Caco-2 (cell line): ENCODE measurements around the gene TM4SF18. TPM values are rescaled to one million over a fixed set of nuclear protein-coding genes. Genes with fewer than 3 reads are reported as not detected.

Experiments
- BruUV-seq: library from RNA; stranded (reverse); fragments of 400-500 nt; replicated peaks from 2 replicates; lab custom pipeline; 2021; lab: Mats Ljungman, UMichigan
- CTCF ChIA-PET: fragments of 300-600 bp; sonication (Branson Sonifier 250); formaldehyde crosslinking; loops from one replicate; lab custom pipeline; 2022; ENCODE audit warnings: antibody characterized with exemption; lab: Charles Lee
- POLR2A ChIA-PET: fragments of 300-600 bp; sonication (Branson Sonifier 250); formaldehyde crosslinking; loops from one replicate; lab custom pipeline; 2022; ENCODE audit warnings: antibody characterized with exemption; lab: Charles Lee
- DNase-seq, 2 experiments: peaks; one replicate each; pipeline versions ENCODE4 v3.0.0 to v3.0.0-alpha.2; 2020 to 2022
- H3K27me3 ChIP-seq: replicated peaks from 2 replicates; pipeline ENCODE4 v1.6.0; 2011; ENCODE audit warnings: low read length; ENCODE audit not compliant: control insufficient read depth, insufficient read depth
- H3K36me3 ChIP-seq: 2 replicates; pipeline ENCODE4 v1.5.1; 2011; ENCODE audit warnings: low read length; ENCODE audit not compliant: control insufficient read depth, insufficient read depth
- H3K4me1 ChIP-seq: fragments of 250-450 bp; sonication (Bioruptor Pico); 2 replicates; pipeline ENCODE4 v1.5.1; 2020; ENCODE audit warnings: mild to moderate bottlenecking
- H3K4me3 ChIP-seq: 2 replicates; pipeline ENCODE4 v1.5.1; 2011; ENCODE audit warnings: low read depth, mild to moderate bottlenecking, control low read depth, low read length
- H3K9me3 ChIP-seq: fragments of 250-450 bp; sonication (Bioruptor Pico); 2 replicates; pipeline ENCODE4 v1.5.1; 2020; ENCODE audit warnings: mild to moderate bottlenecking, moderate library complexity
- H3K27ac Mint-ChIP-seq: one replicate; pipeline ENCODE4 v1.8.0; 2022; ENCODE audit warnings: mixed read lengths; ENCODE audit not compliant: unreplicated experiment
- H3K27me3 Mint-ChIP-seq: one replicate; pipeline ENCODE4 v1.8.0; 2022; ENCODE audit warnings: mixed read lengths; ENCODE audit not compliant: insufficient read depth, unreplicated experiment
- H3K36me3 Mint-ChIP-seq: one replicate; pipeline ENCODE4 v1.8.0; 2022; ENCODE audit warnings: mild to moderate bottlenecking, mixed read lengths; ENCODE audit not compliant: insufficient read depth, unreplicated experiment
- H3K4me1 Mint-ChIP-seq: one replicate; pipeline ENCODE4 v1.8.0; 2022; ENCODE audit warnings: low read depth, mixed read lengths; ENCODE audit not compliant: unreplicated experiment
- H3K4me3 Mint-ChIP-seq: one replicate; pipeline ENCODE4 v1.8.0; 2022; ENCODE audit warnings: mild to moderate bottlenecking, moderate library complexity, mixed read lengths; ENCODE audit not compliant: unreplicated experiment
- H3K9me3 Mint-ChIP-seq: one replicate; pipeline ENCODE4 v1.8.0; 2022; ENCODE audit warnings: mixed read lengths; ENCODE audit not compliant: unreplicated experiment
- intact Hi-C: fragments of 100-400 bp; cut with micrococcal nuclease; formaldehyde crosslinking; loops from one replicate; pipeline ENCODE4 v1.10.0; 2022; ENCODE audit not compliant: unreplicated experiment
- total RNA-seq: library from RNA; stranded (reverse); gene quantifications from 2 replicates; pipeline ENCODE4 v1.2.3, GENCODE V29; 2022
- TF ChIP-seq, protein P1 (sequence below), 2 experiments: fragments of 200-600 bp in 1 of 2; IDR thresholded peaks; 1 replicate in 1 of 2; 2 replicates in 1 of 2; pipeline versions ENCODE4 v1.5.1 to v1.8.0; 2011 to 2022; ENCODE audit warnings: antibody characterized with exemption in 1 of 2, control low read depth in 1 of 2, inconsistent platforms in 1 of 2, low read depth in 1 of 2, low read length in 1 of 2, mild to moderate bottlenecking in 1 of 2, moderate library complexity in 1 of 2; ENCODE audit not compliant: insufficient read depth in 1 of 2, severe bottlenecking in 1 of 2, unreplicated experiment in 1 of 2

Gene TM4SF18
- total RNA-seq, 1 experiment from 2014 or later: not detected

DNA sequence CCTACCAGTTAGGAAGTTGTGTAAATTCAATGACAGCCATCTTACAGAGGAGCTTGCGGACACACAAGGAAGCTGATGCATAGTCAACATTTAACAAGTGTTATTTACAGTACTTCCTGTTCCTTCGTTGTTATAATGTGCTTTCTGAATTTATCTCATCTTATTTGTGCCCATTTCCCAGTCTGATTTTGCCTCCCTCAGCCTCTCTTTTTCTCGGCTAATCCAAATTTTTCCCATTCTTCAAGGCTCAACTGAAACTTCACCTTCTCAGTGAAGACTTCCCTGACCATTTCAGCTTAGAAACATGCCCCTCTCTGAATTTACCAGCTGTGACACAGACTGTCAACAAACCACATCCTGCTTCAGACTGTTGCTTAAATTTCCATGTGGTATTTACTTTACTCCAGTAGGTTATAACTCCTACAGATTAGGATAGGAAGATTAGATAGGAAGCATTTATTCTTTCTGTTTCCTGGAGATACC is 56.1 kb downstream of the TM4SF18 start:
- DNase-seq: peak in 1 of 2 experiments; percentile 13
- no peaks in the 10 kb centered on the region for H3K27me3 ChIP-seq
- no peaks in the 10 kb centered on the region for H3K36me3 Mint-ChIP-seq
- no peaks in the 10 kb centered on the region for H3K27me3 Mint-ChIP-seq
- TF ChIP-seq, protein P1, sequence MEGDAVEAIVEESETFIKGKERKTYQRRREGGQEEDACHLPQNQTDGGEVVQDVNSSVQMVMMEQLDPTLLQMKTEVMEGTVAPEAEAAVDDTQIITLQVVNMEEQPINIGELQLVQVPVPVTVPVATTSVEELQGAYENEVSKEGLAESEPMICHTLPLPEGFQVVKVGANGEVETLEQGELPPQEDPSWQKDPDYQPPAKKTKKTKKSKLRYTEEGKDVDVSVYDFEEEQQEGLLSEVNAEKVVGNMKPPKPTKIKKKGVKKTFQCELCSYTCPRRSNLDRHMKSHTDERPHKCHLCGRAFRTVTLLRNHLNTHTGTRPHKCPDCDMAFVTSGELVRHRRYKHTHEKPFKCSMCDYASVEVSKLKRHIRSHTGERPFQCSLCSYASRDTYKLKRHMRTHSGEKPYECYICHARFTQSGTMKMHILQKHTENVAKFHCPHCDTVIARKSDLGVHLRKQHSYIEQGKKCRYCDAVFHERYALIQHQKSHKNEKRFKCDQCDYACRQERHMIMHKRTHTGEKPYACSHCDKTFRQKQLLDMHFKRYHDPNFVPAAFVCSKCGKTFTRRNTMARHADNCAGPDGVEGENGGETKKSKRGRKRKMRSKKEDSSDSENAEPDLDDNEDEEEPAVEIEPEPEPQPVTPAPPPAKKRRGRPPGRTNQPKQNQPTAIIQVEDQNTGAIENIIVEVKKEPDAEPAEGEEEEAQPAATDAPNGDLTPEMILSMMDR (IDR thresholded peaks at IDR 0.05; ENCODE audit: insufficient read depth in 1 of 2, low read depth in 1 of 2, low read length in 1 of 2, severe bottlenecking in 1 of 2, unreplicated experiment in 1 of 2): no peak
- no TSS peak for BruUV-seq
- POLR2A ChIA-PET: no interaction called here
- intact Hi-C loops: loop anchor here (1.0 kb wide), 1 partner anchor 23 kb away; no protein-coding TSS in a partner anchor
- no peak overlapping the region for H3K4me3 ChIP-seq
- H3K4me1 Mint-ChIP-seq: peaks cover 22% of the 10 kb centered on the region
- H3K4me3 Mint-ChIP-seq: peak overlapping the region; percentile 34
- no peaks in the 10 kb centered on the region for H3K36me3 ChIP-seq
- peaks cover 22% of the 10 kb centered on the region for H3K4me1 ChIP-seq
- CTCF ChIA-PET: no interaction called here
- H3K9me3 ChIP-seq: no peaks in the 10 kb centered on the region; the same call in 1 of the 2 replicates
- peak overlapping the region; percentile 30 for H3K27ac Mint-ChIP-seq
- no peaks in the 10 kb centered on the region for H3K9me3 Mint-ChIP-seq

DNA sequence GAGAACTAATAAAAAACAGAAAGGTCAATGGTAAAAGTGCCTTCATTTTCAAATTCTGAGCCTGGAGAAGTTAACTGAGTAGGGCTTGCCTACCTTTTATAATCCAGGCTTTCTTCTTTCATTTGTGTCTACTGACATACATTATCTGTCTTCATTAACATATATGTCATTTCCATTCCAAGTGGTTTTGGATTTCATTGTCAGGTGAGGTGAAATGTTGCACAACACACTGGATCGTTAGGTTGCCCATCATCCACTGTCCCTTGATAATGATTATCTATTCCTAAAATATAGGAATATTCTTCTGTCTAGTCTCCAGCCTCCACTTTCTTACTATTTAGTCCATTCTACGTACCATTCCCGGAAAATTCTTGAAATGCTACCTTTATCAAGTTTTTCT is 56.8 kb downstream of the TM4SF18 start:
- Mint-ChIP-seq H3K27ac (no peak overlapping the region), H3K36me3 (no peaks in the 10 kb centered on the region), H3K4me3 (no peak overlapping the region), H3K27me3 (no peaks in the 10 kb centered on the region), H3K4me1 (peaks cover 26% of the 10 kb centered on the region), H3K9me3 (no peaks in the 10 kb centered on the region)
- intact Hi-C loops: loop anchor here (1.0 kb wide), 1 partner anchor 24 kb away; no protein-coding TSS in a partner anchor
- no peaks in the 10 kb centered on the region for H3K36me3 ChIP-seq
- DNase-seq: no peak
- TF ChIP-seq, protein P1 (IDR thresholded peaks at IDR 0.05; ENCODE audit: insufficient read depth in 1 of 2, low read depth in 1 of 2, low read length in 1 of 2, severe bottlenecking in 1 of 2, unreplicated experiment in 1 of 2): no peak
- POLR2A ChIA-PET: no interaction called here
- CTCF ChIA-PET: no interaction called here
- H3K4me3 ChIP-seq: no peak overlapping the region
- no peaks in the 10 kb centered on the region; the same call in 1 of the 2 replicates for H3K9me3 ChIP-seq
- no TSS peak for BruUV-seq
- peaks cover 22% of the 10 kb centered on the region for H3K4me1 ChIP-seq
- H3K27me3 ChIP-seq: no peaks in the 10 kb centered on the region

DNA sequence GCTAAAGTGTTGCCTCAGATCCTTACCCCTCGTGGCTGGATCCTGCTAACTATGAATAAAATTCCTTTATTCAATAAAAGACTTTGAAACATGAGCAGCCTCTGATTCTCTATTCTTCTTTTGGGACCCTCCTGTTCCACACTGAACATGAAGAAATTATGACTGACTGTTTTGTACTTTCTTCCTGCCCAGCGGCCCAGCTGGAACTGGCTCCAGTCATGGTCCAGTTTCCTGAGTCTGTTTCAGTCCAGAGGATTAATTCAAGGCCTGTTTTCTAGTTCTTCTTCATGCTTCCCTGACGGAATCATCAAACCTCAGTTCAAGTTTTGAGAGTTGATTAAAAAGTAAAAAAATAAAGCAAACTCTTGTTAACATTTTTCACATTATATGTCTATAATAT is 59.2 kb downstream of the TM4SF18 start:
- Histone ChIP-seq H3K4me1 (peaks cover 12% of the 10 kb centered on the region), H3K4me3 (no peak overlapping the region), H3K36me3 (no peaks in the 10 kb centered on the region), H3K9me3 (no peaks in the 10 kb centered on the region; the same call in 1 of the 2 replicates), H3K27me3 (no peaks in the 10 kb centered on the region)
- no TSS peak for BruUV-seq
- Mint-ChIP-seq H3K9me3 (no peaks in the 10 kb centered on the region), H3K4me3 (no peak overlapping the region), H3K27ac (no peak overlapping the region), H3K4me1 (peaks cover 21% of the 10 kb centered on the region), H3K27me3 (no peaks in the 10 kb centered on the region), H3K36me3 (no peaks in the 10 kb centered on the region)
- TF ChIP-seq, protein P1 (IDR thresholded peaks at IDR 0.05; ENCODE audit: insufficient read depth in 1 of 2, low read depth in 1 of 2, low read length in 1 of 2, severe bottlenecking in 1 of 2, unreplicated experiment in 1 of 2): no peak
- DNase-seq: no peak
- POLR2A ChIA-PET: no interaction called here
- CTCF ChIA-PET: interaction anchor here (0.6 to 1.2 kb wide), 2 partner anchors 154 to 327 kb away, joined by 3 to 4 read pairs; no protein-coding TSS in a partner anchor
- intact Hi-C loops: loop anchor here (5.0 kb wide), 1 partner anchor 87 kb away; no protein-coding TSS in a partner anchor
